Measurements from ENCODE around the gene CD79B.

The CD79B gene

DNA sequence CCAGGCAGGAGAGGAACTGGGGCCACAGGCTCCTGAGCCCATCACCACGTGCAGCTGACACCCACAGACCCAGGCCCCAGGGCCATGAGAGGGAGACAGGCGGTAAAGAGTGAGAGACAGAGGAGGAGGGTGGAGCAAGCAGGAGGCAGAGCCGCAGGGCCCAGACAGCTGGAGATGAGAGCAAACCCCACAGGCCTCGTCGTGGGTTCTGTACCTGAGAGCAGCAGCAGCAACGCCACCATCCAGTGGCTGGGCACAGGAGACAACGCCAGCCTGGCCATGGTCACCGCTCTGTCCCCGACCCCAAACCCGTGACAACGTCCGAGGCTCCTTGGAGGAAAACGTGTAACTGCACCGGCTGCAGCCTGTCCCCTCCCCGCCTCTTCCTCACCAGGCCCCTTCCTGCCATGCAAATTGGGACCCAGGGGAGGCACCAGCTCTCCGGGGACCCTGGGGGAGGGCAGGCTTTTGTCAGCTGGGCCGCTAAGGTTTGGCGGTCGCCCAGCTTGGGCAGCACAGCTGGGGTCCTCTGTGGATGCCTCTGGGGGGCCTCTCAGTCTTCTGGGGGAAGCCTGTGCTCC lies at the start of gene CD79B:
TSS of gene CD79B (minus strand) at position 351 of the 581 bp plus-strand sequence. CDS start at position 281, 70 bp downstream.
- peak; percentile 91 for DNase-seq (ENCODE audit: low spot score)

DNA sequence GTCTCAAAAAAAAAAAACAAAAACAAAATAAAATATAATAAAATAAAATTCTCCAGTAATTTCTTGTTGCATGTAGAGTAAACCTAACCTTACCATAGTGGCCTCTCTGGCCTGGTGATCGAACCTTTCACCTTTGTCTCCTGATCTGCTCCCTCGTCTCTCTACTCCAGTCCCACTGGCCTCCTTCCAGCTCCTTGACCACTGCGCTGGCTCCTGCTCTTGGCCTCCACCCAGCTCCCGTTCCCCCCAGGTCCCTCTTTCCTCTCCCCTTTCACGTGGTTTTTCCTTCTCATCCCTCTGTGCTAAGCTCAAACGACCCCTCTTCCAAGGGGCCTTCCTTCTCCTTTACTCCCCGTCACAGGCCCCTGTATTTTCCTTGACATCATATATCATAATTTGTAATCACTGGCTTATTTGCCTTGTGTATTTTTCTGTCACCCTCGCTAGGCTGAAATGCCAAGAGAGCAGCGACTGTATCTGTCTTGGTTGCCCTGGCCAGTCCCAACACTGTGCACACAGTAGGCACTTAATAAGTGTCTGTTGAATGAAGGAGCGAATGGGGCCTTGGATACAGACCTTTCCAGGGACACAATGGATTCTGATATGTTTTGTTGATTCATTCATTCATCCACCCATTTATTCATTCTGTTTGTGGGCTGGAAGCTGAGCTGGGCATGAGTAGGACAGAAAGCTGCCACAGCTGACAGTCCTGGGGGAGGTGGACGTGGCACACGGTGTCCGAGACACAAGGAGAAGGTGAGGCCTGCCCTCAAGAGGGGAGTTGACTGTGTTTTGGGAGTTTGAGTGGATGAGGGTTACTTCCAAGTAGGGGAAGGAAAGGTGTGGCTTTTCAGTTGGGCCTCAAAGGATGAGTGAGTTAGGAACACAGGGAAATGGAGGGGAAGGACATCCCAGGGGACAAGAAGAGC lies 46.4 kb upstream of the CD79B start:
- DNase-seq (ENCODE audit: low spot score): no peak

DNA sequence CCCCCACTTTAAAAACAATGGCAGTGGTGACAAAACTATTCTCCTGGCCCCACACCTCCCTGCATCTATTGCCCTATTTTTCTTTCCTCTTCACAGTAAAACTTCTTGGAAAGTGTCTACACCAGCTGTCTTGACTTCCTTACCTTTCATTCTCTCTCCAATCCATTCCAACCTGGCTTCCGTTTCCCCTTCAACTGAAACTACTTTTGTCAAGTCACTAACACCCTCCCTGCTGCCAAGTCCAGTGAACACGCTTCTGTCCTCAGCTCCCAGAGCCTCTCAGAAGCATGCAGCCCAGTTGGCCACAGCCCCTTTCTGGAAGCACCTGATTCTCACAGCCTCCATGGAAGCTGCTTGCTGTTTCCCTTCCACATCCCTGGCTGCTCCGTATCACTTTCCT lies 44.6 kb upstream of the CD79B start:
- no peak for DNase-seq (ENCODE audit: low spot score)

GRCh38 chr17:63975541-63976092 lies 43.5 kb upstream of the CD79B start:
- no peak for DNase-seq (ENCODE audit: low spot score)

DNA sequence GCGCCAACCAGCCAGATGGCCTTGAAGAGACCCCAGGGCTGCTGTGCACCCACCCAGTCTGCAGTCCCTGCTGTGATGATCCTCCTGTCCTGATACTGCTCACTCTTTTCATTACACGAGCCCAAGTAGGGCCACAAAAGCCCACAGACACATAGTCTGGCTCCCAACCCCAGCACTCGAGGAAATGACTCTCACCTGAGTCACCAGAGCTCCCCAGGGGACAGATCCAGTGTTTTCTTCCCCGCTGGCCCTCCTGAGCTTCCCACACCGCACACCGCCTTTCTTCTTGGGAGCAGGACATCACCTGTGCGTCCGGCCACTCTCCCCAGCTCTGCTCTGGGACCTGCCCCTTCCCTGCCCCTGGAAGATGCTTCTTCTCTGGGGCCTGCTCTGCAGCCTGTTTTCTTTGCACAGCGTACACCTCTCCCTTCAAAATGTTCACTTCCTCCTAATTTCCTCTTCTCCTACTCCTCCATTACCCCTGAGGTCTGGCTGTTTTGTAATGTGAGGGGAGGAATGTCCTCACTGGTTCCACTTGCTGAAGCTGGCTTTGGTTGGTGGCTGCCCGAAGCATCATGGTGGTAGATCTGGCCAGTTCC lies 42.6 kb upstream of the CD79B start:
- no peak for DNase-seq (ENCODE audit: low spot score)

DNA sequence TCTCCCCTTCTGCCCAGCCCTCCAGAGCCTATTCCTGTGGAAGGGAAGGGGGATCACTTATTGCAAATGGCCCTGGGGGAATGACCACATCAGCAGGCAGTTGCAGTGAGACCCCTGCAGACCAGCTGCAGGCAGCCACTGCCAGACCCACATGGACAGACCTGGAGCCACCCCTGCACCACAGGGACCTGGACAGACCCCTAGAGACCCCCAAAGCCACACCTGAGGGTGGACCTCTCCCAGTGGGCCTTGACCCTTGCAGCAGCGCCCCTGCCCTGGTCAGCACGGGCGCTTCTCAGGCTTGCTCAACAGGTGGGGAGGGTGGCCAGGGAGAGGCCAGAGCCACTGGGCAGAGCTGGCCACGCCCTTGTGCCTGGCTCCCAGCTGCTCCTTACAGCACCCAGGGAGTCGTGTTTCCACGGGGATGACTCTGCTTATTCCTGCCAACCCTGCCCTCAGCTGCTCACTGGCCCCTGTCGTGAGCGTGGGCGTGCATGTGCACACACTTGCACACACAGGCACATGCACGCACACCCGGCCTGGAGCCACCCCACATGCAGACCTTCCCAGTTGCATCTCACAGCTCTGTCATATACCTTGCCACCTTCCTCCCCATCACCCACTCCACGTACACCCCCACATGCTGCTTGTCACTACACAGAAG lies 41.9 kb upstream of the CD79B start:
- no peak for DNase-seq (ENCODE audit: low spot score)

GRCh38 chr17:63973247-63973646 lies 41.1 kb upstream of the CD79B start:
- no peak for DNase-seq (ENCODE audit: low spot score)

GRCh38 chr17:63972796-63973195 lies 40.7 kb upstream of the CD79B start, which contains the start of gene SCN4A:
SCN4A (minus strand) TSS chr17:63972918; CDS start chr17:63972841, 77 bp downstream.
- no peak for DNase-seq (ENCODE audit: low spot score)

DNA sequence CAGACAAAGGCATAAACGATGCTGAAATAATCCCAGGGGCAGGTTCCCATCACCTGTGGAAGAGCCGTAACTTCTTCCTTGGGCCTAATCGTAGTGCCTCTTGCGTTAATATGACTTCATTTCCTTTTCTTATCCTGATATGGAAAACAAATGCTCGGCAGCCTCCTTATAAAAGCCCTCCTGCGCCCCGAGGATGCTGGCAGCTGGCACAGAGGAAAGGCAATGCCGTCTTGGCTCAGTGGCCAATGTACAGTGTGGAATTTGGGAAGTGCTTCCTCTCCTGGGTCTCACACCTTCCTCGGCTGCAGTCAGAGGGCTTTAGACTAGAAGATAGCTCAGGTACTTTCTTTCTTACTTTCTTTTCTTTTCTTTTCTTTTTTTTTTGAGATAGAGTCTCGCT lies 37.1 kb upstream of the CD79B start:
- no peak for DNase-seq (ENCODE audit: low spot score)

DNA sequence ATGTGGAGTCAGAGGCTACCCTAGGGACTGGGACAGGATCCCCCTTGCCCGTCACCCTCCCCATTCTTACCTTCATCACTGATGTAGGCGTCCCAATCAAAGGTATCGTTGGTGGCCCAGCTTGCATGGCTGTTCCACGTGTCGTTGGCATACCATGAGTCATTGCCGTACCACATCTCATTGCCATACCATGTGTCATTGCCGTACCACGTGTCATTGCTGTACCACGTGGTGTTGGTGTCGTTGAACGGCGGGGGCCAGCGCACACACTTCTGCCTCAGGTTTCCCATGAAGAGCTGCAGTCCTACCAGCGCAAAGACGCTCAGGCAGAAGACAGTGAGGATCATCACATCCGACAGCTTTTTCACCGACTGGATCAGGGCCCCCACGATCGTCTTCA lies 35.8 kb upstream of the CD79B start:
- no peak for DNase-seq (ENCODE audit: low spot score)

- DNase-seq (ENCODE audit: low spot score): no peak
Observed at GRCh38 chr17:63966646-63967264, 34.6 kb upstream of the CD79B start.

- no peak for DNase-seq (ENCODE audit: low spot score)
Observed at GRCh38 chr17:63963123-63963522, 31.0 kb upstream of the CD79B start.

DNA sequence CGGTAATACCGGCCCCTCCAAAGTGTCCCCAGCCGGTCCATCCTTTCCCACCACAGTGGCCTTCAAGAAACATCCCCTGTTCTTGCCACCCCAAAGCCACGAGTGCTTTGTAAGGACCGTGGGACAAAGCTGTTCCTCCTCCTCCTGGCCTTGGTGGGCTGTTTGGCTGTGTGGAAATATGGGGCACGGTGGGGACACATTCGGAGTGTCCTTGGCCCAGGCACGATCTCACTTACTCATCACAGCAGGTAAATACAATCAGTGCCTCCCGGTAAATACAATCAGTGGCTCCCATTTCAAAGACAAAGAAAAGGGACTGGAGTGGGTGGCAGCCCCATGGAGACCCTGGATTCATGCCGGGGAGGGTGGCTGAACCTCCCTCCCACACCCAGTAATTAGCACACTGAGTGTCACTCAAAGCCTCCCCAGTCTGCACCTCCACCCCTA lies 30.2 kb upstream of the CD79B start:
- DNase-seq (ENCODE audit: low spot score): no peak

DNA sequence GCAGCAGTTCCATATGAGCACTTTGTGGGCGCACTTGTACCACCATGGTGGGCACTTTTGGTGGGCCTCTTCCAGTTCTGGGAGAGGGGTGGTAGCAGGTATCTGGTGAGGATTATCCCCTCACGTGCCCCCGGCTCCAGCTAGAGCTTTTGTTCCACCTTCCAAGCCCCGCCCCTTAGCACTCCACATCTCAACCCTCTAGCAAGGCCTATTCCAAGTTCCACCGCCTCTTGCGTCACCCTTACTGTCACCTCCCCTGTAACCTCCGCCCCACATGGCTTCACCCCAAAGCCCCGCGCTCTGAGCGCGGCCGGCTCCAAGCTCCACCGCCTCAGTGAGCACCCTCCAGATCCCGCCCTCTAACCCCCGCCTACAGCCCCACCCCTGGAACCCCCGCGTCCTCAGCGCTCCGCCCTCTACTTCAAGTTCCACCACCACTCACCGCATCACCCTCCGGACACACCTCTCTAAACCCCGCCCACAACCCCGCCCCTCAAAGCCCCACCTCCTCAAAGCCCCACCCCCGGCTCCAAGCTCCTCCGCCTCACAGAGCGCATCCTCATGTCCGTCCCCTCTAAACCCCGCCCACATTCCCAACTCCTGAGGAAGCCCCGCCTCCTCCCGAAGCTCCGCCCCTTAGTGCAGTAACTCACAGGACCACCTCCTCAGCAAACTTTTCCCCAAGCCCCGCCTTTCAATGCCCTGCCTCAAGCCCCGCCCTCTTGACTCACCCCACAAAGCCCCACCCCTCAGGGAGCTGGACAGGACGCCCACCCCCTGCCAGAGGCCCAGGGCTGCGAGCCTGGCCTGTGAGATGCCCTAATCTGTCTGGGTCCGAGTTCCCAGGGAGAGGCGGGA lies 29.5 kb upstream of the CD79B start:
- peak; percentile 82 for DNase-seq (ENCODE audit: low spot score)

- no peak for DNase-seq (ENCODE audit: low spot score)
Observed at GRCh38 chr17:63960430-63960829, 28.3 kb upstream of the CD79B start.

DNA sequence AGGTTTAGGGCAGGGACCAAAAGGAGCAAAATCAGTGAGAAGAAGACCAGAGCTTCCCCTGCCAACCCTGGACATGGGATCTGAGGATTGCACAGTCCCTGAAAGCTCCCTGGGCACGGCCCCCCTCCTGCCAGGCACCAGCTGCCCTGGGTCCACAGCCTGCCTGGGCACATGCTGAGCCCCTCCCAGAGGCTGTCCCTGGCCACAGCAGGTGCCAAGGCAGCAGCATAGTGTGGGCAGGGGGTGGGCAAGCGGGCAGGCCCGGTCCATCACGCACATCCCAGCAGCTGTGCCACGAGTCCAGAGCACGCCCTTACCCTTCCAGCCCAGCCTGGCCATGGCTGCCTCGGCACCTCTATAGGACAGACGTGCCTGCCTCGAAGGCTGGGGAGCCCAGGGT lies 27.9 kb upstream of the CD79B start:
- DNase-seq (ENCODE audit: low spot score): no peak

DNA sequence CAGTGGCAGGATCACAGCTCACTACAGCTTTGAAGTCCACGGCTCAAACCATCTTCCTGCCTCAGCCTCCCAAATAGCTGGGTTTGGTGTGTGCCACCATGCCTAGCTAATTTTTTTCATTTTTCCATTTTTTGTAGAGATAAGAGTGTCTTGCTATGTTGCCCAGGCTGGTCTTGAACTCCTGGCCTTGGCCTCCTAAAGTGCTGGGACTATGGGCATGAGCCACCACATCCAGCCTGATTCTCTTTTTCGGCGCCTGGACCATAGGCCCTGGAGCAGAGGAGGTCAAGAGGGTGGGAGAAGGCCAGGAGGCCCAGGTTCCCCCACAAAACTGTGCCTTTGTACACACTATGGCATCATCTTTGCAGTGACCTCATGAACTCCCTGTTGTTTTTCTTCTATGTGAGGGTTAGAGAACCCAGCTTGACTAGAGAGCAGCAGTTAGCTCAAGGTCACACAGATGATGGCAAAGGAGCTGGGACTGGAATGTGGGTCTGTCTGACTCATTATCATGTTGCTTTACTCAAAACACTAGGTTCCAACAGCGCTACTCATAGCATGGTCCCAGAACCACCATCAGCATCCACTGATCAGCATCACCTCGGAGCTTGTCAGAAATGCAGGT lies 24.3 kb upstream of the CD79B start:
- DNase-seq (ENCODE audit: low spot score): no peak

DNA sequence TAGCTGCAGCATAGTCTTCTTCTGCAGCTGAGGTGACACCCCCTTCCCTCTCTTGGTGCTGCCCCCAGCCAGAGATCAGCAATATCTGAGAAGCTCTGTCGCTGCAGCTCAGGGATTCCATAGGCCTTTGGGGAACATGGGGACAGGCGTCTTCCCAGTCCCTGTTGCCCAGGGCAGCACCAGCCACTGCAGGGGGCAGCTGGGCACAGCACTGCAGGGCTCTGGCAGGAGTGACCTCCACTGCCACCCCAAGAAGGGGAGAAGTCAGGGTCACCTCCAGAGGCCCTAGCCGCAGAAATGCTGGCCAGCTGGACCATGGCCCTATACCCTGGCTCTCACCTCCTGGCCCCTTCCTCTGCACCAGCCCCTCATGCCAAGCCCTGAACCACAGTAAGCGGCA lies 23.7 kb upstream of the CD79B start:
- DNase-seq (ENCODE audit: low spot score): no peak

GRCh38 chr17:63955232-63955631 lies 23.1 kb upstream of the CD79B start:
- no peak for DNase-seq (ENCODE audit: low spot score)

- DNase-seq (ENCODE audit: low spot score): peak; percentile 74
Observed at GRCh38 chr17:63954402-63955063, 22.4 kb upstream of the CD79B start.
